ENCODE data around the gene SLC40A1. TPM values are rescaled to one million over a fixed set of nuclear protein-coding genes. Genes with fewer than 3 reads are reported as not detected.

Gene SLC40A1
- total and polyA plus RNA-seq, 2 of the 13 experiments (the other 11 are each of a cell fraction or from before 2014, with no cell fraction given): 10.6 to 24.9 TPM

DNA sequence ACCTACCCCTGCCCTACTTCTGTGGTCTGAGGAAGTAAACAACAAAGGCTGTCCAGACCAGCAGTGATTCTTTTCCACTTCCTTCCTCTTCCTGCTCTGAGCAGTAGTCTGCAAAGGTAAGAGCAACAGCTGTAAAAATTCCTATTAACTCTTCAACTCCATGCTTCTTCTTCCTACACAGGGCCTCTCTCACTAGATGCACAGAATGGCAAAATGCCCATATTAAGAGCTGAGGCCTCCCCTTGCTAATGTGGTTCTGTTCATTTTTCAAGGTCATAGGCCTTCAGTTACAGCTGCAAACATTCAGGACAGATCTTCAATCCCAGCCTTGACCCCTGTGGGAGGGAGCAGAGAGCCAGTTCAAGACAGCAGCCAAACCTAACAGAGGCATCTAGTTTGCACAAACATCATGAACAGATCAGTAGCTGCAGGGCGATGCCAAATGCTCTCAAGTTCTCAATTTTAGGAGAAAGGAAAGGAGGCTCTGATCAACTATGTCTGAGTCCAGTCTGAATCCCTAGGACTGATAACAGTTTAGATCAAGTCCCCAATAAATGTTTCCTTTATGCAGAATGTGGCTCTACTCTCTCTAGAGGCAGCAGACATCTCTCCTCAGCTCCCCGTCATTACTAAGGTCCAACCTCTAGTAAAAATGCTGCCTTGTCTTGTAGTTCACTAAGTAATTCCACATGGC is 20.9 kb downstream of the SLC40A1 start (continued):
- TF ChIP-seq, protein P1, sequence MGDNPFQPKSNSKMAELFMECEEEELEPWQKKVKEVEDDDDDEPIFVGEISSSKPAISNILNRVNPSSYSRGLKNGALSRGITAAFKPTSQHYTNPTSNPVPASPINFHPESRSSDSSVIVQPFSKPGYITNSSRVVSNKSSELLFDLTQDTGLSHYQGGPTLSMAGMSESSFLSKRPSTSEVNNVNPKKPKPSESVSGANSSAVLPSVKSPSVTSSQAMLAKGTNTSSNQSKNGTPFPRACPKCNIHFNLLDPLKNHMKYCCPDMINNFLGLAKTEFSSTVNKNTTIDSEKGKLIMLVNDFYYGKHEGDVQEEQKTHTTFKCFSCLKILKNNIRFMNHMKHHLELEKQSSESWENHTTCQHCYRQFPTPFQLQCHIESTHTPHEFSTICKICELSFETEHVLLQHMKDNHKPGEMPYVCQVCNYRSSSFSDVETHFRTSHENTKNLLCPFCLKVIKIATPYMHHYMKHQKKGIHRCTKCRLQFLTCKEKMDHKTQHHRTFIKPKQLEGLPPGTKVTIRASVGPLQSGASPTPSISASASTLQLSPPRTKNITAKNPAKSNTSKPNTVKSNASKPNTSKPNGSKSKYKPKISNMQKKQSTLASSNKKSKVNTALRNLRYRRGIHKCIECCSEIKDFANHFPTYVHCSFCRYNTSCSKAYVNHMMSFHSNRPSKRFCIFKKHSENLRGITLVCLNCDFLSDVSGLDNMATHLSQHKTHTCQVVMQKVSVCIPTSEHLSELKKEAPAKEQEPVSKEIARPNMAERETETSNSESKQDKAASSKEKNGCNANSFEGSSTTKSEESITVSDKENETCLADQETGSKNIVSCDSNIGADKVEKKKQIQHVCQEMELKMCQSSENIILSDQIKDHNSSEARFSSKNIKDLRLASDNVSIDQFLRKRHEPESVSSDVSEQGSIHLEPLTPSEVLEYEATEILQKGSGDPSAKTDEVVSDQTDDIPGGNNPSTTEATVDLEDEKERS (CRISPR knock-in tag; IDR thresholded peaks at IDR 0.05): no peak
- TF ChIP-seq ZNF530 (CRISPR knock-in tag; IDR thresholded peaks at IDR 0.05; ENCODE audit: low read depth): no peak
- TF ChIP-seq AGO1 (IDR thresholded peaks at IDR 0.05; ENCODE audit: low read depth, low read length, poor library complexity, severe bottlenecking): no peak
- no peak for TF ChIP-seq RNF2 (conservative IDR thresholded peaks at IDR 0.05; ENCODE audit: low read depth)
- TF ChIP-seq KDM5A (IDR thresholded peaks at IDR 0.05; ENCODE audit: borderline replicate concordance, low read length): no peak
- no peak for TF ChIP-seq CENPX (CRISPR knock-in tag; IDR thresholded peaks at IDR 0.05)
- TF ChIP-seq SP4 (CRISPR knock-in tag; IDR thresholded peaks at IDR 0.05): no peak
- peak; percentile 41; the same call in 1 of the 2 replicates for TF ChIP-seq GFI1 (CRISPR knock-in tag; IDR thresholded peaks at IDR 0.05; ENCODE audit: borderline replicate concordance)
- no peak for TF ChIP-seq ZNF746 (CRISPR knock-in tag; IDR thresholded peaks at IDR 0.05)
- TF ChIP-seq, protein P2, sequence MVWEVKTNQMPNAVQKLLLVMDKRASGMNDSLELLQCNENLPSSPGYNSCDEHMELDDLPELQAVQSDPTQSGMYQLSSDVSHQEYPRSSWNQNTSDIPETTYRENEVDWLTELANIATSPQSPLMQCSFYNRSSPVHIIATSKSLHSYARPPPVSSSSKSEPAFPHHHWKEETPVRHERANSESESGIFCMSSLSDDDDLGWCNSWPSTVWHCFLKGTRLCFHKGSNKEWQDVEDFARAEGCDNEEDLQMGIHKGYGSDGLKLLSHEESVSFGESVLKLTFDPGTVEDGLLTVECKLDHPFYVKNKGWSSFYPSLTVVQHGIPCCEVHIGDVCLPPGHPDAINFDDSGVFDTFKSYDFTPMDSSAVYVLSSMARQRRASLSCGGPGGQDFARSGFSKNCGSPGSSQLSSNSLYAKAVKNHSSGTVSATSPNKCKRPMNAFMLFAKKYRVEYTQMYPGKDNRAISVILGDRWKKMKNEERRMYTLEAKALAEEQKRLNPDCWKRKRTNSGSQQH (CRISPR knock-in tag; IDR thresholded peaks at IDR 0.05; ENCODE audit: low read depth): no peak
- TF ChIP-seq, protein P3, sequence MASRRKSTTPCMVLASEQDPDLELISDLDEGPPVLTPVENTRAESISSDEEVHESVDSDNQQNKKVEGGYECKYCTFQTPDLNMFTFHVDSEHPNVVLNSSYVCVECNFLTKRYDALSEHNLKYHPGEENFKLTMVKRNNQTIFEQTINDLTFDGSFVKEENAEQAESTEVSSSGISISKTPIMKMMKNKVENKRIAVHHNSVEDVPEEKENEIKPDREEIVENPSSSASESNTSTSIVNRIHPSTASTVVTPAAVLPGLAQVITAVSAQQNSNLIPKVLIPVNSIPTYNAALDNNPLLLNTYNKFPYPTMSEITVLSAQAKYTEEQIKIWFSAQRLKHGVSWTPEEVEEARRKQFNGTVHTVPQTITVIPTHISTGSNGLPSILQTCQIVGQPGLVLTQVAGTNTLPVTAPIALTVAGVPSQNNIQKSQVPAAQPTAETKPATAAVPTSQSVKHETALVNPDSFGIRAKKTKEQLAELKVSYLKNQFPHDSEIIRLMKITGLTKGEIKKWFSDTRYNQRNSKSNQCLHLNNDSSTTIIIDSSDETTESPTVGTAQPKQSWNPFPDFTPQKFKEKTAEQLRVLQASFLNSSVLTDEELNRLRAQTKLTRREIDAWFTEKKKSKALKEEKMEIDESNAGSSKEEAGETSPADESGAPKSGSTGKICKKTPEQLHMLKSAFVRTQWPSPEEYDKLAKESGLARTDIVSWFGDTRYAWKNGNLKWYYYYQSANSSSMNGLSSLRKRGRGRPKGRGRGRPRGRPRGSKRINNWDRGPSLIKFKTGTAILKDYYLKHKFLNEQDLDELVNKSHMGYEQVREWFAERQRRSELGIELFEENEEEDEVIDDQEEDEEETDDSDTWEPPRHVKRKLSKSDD (CRISPR knock-in tag; IDR thresholded peaks at IDR 0.05; ENCODE audit: low read depth): no peak
- TF ChIP-seq ZSCAN25 (CRISPR knock-in tag; IDR thresholded peaks at IDR 0.05): no peak
- TF ChIP-seq, protein P4, sequence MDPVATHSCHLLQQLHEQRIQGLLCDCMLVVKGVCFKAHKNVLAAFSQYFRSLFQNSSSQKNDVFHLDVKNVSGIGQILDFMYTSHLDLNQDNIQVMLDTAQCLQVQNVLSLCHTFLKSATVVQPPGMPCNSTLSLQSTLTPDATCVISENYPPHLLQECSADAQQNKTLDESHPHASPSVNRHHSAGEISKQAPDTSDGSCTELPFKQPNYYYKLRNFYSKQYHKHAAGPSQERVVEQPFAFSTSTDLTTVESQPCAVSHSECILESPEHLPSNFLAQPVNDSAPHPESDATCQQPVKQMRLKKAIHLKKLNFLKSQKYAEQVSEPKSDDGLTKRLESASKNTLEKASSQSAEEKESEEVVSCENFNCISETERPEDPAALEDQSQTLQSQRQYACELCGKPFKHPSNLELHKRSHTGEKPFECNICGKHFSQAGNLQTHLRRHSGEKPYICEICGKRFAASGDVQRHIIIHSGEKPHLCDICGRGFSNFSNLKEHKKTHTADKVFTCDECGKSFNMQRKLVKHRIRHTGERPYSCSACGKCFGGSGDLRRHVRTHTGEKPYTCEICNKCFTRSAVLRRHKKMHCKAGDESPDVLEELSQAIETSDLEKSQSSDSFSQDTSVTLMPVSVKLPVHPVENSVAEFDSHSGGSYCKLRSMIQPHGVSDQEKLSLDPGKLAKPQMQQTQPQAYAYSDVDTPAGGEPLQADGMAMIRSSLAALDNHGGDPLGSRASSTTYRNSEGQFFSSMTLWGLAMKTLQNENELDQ (CRISPR knock-in tag; IDR thresholded peaks at IDR 0.05; ENCODE audit: borderline replicate concordance): no peak
- no peak for TF ChIP-seq JDP2 (CRISPR knock-in tag; IDR thresholded peaks at IDR 0.05; ENCODE audit: borderline replicate concordance)
- TF ChIP-seq ZNF501 (CRISPR knock-in tag; IDR thresholded peaks at IDR 0.05): peak; percentile 57; the same call in 1 of the 2 replicates
- TF ChIP-seq, protein P5, sequence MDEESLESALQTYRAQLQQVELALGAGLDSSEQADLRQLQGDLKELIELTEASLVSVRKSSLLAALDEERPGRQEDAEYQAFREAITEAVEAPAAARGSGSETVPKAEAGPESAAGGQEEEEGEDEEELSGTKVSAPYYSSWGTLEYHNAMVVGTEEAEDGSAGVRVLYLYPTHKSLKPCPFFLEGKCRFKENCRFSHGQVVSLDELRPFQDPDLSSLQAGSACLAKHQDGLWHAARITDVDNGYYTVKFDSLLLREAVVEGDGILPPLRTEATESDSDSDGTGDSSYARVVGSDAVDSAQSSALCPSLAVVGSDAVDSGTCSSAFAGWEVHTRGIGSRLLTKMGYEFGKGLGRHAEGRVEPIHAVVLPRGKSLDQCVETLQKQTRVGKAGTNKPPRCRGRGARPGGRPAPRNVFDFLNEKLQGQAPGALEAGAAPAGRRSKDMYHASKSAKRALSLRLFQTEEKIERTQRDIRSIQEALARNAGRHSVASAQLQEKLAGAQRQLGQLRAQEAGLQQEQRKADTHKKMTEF (CRISPR knock-in tag; IDR thresholded peaks at IDR 0.05): peak; percentile 35; the same call in 1 of the 2 replicates
- no peak for TF ChIP-seq ZNF747 (CRISPR knock-in tag; IDR thresholded peaks at IDR 0.05; ENCODE audit: borderline replicate concordance)
- no peak for TF ChIP-seq IKZF1 (IDR thresholded peaks at IDR 0.05)
